IMR-90 (cell line): Measurements from ENCODE around the gene POFUT2. TPM values are rescaled to one million over a fixed set of nuclear protein-coding genes. Genes with fewer than 3 reads are reported as not detected.

Experiments
- ATAC-seq: fragments of 200-7000 bp; cut with Tn5 transposase; 2 replicates; pipeline ENCODE4 v1.9.1; 2020; ENCODE audit warnings: low read depth, mild to moderate bottlenecking, moderate library complexity
- BruUV-seq: library from RNA; stranded (reverse); fragments of 400-500 nt; replicated peaks from 2 replicates; lab custom pipeline; 2021; lab: Mats Ljungman, UMichigan
- CTCF ChIA-PET: fragments of 300-600 bp; formaldehyde crosslinking; extraction: SDS; loops from one replicate; lab custom pipeline; 2021; ENCODE audit warnings: antibody characterized with exemption; lab: Yijun Ruan, JAX
- POLR2A ChIA-PET: fragments of 300-600 bp; sonication (Branson Sonifier 250); formaldehyde crosslinking; loops from one replicate; lab custom pipeline; 2022; ENCODE audit warnings: antibody characterized with exemption; ENCODE audit not compliant: unreplicated experiment; lab: Charles Lee
- DNase-seq: peaks from one replicate; pipeline ENCODE4 v3.0.0; 2013
- H2AFZ ChIP-seq: replicated peaks from 2 replicates; pipeline ENCODE3; 2013; ENCODE audit warnings: low read length, mild to moderate bottlenecking; ENCODE audit not compliant: poor library complexity
- H2AK5ac ChIP-seq: 2 replicates; pipeline ENCODE4 v1.6.1; 2013; ENCODE audit warnings: low read depth, low read length, inconsistent platforms
- H2AK9ac ChIP-seq: replicated peaks from 2 replicates; pipeline ENCODE3; 2013; ENCODE audit warnings: mild to moderate bottlenecking, low read depth, low read length, moderate library complexity; ENCODE audit not compliant: poor library complexity
- H2BK120ac ChIP-seq: 2 replicates; pipeline ENCODE4 v1.6.1; 2013; ENCODE audit warnings: low read depth, low read length, inconsistent platforms
- H2BK15ac ChIP-seq: 3 replicates; pipeline ENCODE4 v1.6.1; 2013; ENCODE audit warnings: low read depth, low read length, inconsistent platforms
- H2BK20ac ChIP-seq: 2 replicates; pipeline ENCODE4 v1.6.1; 2013; ENCODE audit warnings: low read depth, mild to moderate bottlenecking, inconsistent platforms, low read length, moderate library complexity
- H2BK5ac ChIP-seq: 2 replicates; pipeline ENCODE4 v1.6.1; 2013; ENCODE audit warnings: mild to moderate bottlenecking, low read depth, low read length, inconsistent platforms; ENCODE audit not compliant: poor library complexity, severe bottlenecking
- H3K14ac ChIP-seq: replicated peaks from 2 replicates; pipeline ENCODE4 v1.6.1; 2013; ENCODE audit warnings: low read depth, low read length, inconsistent platforms
- H3K18ac ChIP-seq: 2 replicates; pipeline ENCODE4 v1.6.1; 2013; ENCODE audit warnings: low read depth, low read length, control low read depth
- H3K23ac ChIP-seq: 2 replicates; pipeline ENCODE4 v1.6.1; 2013; ENCODE audit warnings: low read depth, low read length, inconsistent platforms
- H3K27ac ChIP-seq: 2 replicates; pipeline ENCODE4 v1.5.1; 2013; ENCODE audit warnings: mild to moderate bottlenecking, control low read depth, low read length; ENCODE audit not compliant: insufficient read depth
- H3K27me3 ChIP-seq: 2 replicates; pipeline ENCODE4 v1.6.1; 2013; ENCODE audit warnings: low read length; ENCODE audit not compliant: control insufficient read depth, insufficient read depth
- H3K36me3 ChIP-seq: 2 replicates; pipeline ENCODE4 v1.6.1; 2013; ENCODE audit warnings: low read length, mixed read lengths; ENCODE audit not compliant: control insufficient read depth, insufficient read depth
- H3K4ac ChIP-seq: 2 replicates; pipeline ENCODE4 v1.6.1; 2013; ENCODE audit warnings: low read depth, low read length, inconsistent platforms
- H3K4me1 ChIP-seq: 2 replicates; pipeline ENCODE4 v1.6.1; 2013; ENCODE audit warnings: low read length, mixed read lengths; ENCODE audit not compliant: control insufficient read depth, insufficient read depth
- H3K4me2 ChIP-seq: 2 replicates; pipeline ENCODE4 v1.6.1; 2013; ENCODE audit warnings: low read depth, mild to moderate bottlenecking, control low read depth, low read length, moderate library complexity
- H3K4me3 ChIP-seq: 2 replicates; pipeline ENCODE4 v1.5.1; 2013; ENCODE audit warnings: low read depth, mild to moderate bottlenecking, control low read depth, low read length, moderate library complexity; ENCODE audit not compliant: insufficient read depth
- H3K56ac ChIP-seq: 2 replicates; pipeline ENCODE4 v1.6.1; 2013; ENCODE audit warnings: low read length, inconsistent platforms; ENCODE audit not compliant: insufficient read depth; ENCODE audit errors: extremely low read depth
- H3K79me1 ChIP-seq, 2 experiments: 2 replicates each; pipeline ENCODE4 v1.6.1; 2013; ENCODE audit warnings: low read length in 2 of 2, inconsistent platforms in 1 of 2, low read depth in 1 of 2
- H3K9ac ChIP-seq: 2 replicates; pipeline ENCODE4 v1.6.1; 2013; ENCODE audit warnings: low read depth, low read length, control low read depth
- H3K9me1 ChIP-seq: 2 replicates; pipeline ENCODE4 v1.6.1; 2013; ENCODE audit warnings: low read length, inconsistent platforms; ENCODE audit not compliant: insufficient read depth
- H3K9me3 ChIP-seq: 2 replicates; pipeline ENCODE4 v1.6.1; 2013; ENCODE audit warnings: low read length; ENCODE audit not compliant: control insufficient read depth, insufficient read depth
- H4K20me1 ChIP-seq: 2 replicates; pipeline ENCODE4 v1.6.1; 2013; ENCODE audit warnings: low read length, inconsistent platforms; ENCODE audit not compliant: insufficient read depth
- H4K5ac ChIP-seq: 2 replicates; pipeline ENCODE4 v1.6.1; 2013; ENCODE audit warnings: mild to moderate bottlenecking, low read depth, low read length, control low read depth
- H4K8ac ChIP-seq, 2 experiments: 2 replicates each; pipeline ENCODE4 v1.6.1; 2013; ENCODE audit warnings: low read depth in 2 of 2, low read length in 2 of 2, control low read depth in 1 of 2, inconsistent platforms in 1 of 2
- H4K91ac ChIP-seq: 2 replicates; pipeline ENCODE4 v1.6.1; 2013; ENCODE audit warnings: low read depth, low read length, inconsistent platforms; ENCODE audit not compliant: insufficient read depth
- FOS ChIP-seq: fragments of 150-350 bp; IDR thresholded peaks from 2 replicates; pipeline ENCODE4 v1.6.1; 2016; ENCODE audit warnings: low read depth, low read length
- MAZ ChIP-seq: IDR thresholded peaks from 2 replicates; pipeline ENCODE4 v1.6.1; 2012; ENCODE audit warnings: low read depth, mild to moderate bottlenecking, low read length, improper control_type of control experiment, moderate library complexity, borderline replicate concordance
- POLR2A ChIP-seq: IDR thresholded peaks from 2 replicates; pipeline ENCODE4 v1.6.1; 2012; ENCODE audit warnings: mild to moderate bottlenecking, low read depth, low read length
- RAD21 ChIP-seq: IDR thresholded peaks from 2 replicates; pipeline ENCODE4 v1.6.1; 2012; ENCODE audit warnings: low read length, improper control_type of control experiment
- SMC3 ChIP-seq: fragments of 150-350 bp; IDR thresholded peaks from 2 replicates; pipeline ENCODE4 v1.6.1; 2016; ENCODE audit warnings: low read depth, mild to moderate bottlenecking, antibody characterized with exemption, low read length, moderate library complexity
- WGBS, 2 experiments: methylation state at CpG; one replicate each; pipeline versions ENCODE4 v1.1.5 to v1.1.7; 2013; ENCODE audit warnings: missing lambda C conversion rate in 2 of 2; ENCODE audit not compliant: insufficient read length in 1 of 2; ENCODE audit errors: extremely low coverage in 2 of 2; 5-methylcytosine and 5-hydroxymethylcytosine counted together
- dilution Hi-C: fragments of 300-500 bp; cut with HindIII; formaldehyde crosslinking; loops from one replicate; pipeline ENCODE4 v1.14.3; 2018; ENCODE audit warnings: low sequenced_read_pairs; ENCODE audit not compliant: unreplicated experiment
- in situ Hi-C: fragments of 300-500 bp; cut with MboI; formaldehyde crosslinking; loops from 3 replicates; pipeline ENCODE4 v1.14.3; 2019; ENCODE audit warnings: low sequenced_read_pairs, inconsistent platforms, mixed read lengths
- intact Hi-C: fragments of 100-400 bp; cut with micrococcal nuclease; formaldehyde crosslinking; loops from 2 replicates; pipeline ENCODE4 v1.10.0; 2022
- polyA plus RNA-seq, 3 experiments: library from polyadenylated mRNA; depleted of rRNA; stranded (reverse); fragments of >200 nt; gene quantifications; 2 replicates each; pipeline ENCODE4 v1.2.3, GENCODE V29; 2012; ENCODE audit warnings: low replicate concordance in 1 of 3
- total RNA-seq: library from RNA; depleted of rRNA; stranded (reverse); fragments of >200 nt; gene quantifications from 2 replicates; pipeline ENCODE4 v1.2.3, GENCODE V29; 2012

Gene POFUT2
- total and polyA plus RNA-seq, 2 of the 4 experiments (the other 2 are of a cell fraction) = 18.8 to 59.3 TPM

DNA sequence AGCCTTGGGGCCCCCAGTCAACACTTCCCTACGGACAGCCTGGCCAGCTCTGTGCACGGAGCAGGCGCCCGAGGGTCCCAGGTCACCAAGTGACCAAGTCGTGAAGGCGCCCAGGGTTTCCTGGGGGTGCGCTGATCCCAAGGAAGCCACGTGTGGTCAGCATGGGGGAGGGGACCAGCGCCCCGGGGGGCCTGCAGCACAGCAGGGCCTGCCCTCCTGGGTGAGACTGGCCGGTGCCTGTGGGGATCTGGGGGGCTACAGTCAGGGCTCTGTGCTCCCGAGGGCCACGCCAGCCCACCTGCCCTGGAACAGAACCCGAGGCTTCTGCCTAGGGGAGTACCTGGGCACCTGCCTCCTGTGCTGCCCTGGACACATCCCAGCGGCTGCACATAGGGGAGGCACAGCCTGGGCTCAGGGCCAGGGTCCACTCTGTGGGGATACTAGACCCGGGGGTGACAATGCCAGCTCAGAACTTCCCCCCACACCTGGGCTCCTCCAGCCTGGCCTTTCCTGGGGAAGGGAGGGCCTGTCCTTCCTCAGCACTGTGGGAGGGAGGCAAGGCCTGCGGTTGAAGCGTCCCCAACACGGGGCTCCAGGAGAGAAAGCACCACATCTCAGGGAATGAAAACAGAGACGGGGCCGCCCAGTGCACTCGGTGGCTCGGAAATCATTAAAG, 6.2 kb upstream of the POFUT2 start:
- Histone ChIP-seq H3K9me3 (no peaks in the 10 kb centered on the region), H4K91ac (peak overlapping the region; percentile 99), H4K8ac (peak overlapping the region; percentile 96 to 97), H2AK5ac (peak overlapping the region; percentile 99), H3K23ac (peak overlapping the region; percentile 61), H3K4ac (peak overlapping the region; percentile 99), H3K27ac (peak overlapping the region; percentile 98), H3K4me1 (peaks cover 34% of the 10 kb centered on the region), H3K18ac (peak overlapping the region; percentile 89), H2AFZ (peak overlapping the region; percentile 84), H2BK20ac (peak overlapping the region; percentile 79), H4K5ac (peak overlapping the region; percentile 91), H3K9ac (peak overlapping the region; percentile 75), H3K79me1 (peaks cover 23 to 67% of the 10 kb centered on the region in 2 experiments), H3K14ac (peak overlapping the region; percentile 84), H4K20me1 (peaks cover 4% of the 10 kb centered on the region; the same call in 1 of the 2 replicates), H3K27me3 (no peaks in the 10 kb centered on the region), H3K4me2 (peak overlapping the region; percentile 8), H3K56ac (peak overlapping the region; percentile 85), H2AK9ac (peak overlapping the region; percentile 86), H3K9me1 (peaks cover 10% of the 10 kb centered on the region), H2BK5ac (peak overlapping the region; percentile 96), H3K4me3 (no peak overlapping the region), H2BK15ac (peak overlapping the region; percentile 90; the same call in 2 of the 3 replicates), H2BK120ac (peak overlapping the region; percentile 87), H3K36me3 (peaks cover 4% of the 10 kb centered on the region)
- WGBS, 2 experiments = 26% methylated on average over 3 of the region's 23 CpGs; no CpG with 5 or more reads in 1 of the 2 experiments
- intact Hi-C loops = loop anchor here (1.0 to 5.0 kb wide), 5 partner anchors 70 to 628 kb away; no protein-coding TSS in a partner anchor
- no TSS peak for BruUV-seq
- in situ Hi-C loops = loop anchor here (5.0 kb wide), 2 partner anchors 153 to 528 kb away; no protein-coding TSS in a partner anchor
- no peak for TF ChIP-seq FOS
- TF ChIP-seq RAD21 = no peak
- TF ChIP-seq SMC3 = 0 out of 2 replicates have a peak, but pooled peaks have one; percentile 1
- no peak for TF ChIP-seq MAZ
- TF ChIP-seq POLR2A = peak; percentile 38; the same call in 1 of the 2 replicates
- ChIA-PET POLR2A (interaction anchor here (0.5 to 1.4 kb wide), 2 partner anchors 71 to 126 kb away, joined by 3 to 4 read pairs; no protein-coding TSS in a partner anchor), CTCF (interaction anchor here (1.3 to 2.2 kb wide), 2 partner anchors 15 to 146 kb away, joined by 5 to 9 read pairs; no protein-coding TSS in a partner anchor)
- dilution Hi-C loops = no loop called here
- DNase-seq = no peak
- no peak; the same call in 1 of the 2 replicates for ATAC-seq
